ENCODE measurements around the gene BCO2. TPM values are rescaled to one million over a fixed set of nuclear protein-coding genes. Genes with fewer than 3 reads are reported as not detected.

BCO2 gene
- total and polyA plus RNA-seq, 4 donors, result 0.70 to 190 (median 78.8) TPM

DNA sequence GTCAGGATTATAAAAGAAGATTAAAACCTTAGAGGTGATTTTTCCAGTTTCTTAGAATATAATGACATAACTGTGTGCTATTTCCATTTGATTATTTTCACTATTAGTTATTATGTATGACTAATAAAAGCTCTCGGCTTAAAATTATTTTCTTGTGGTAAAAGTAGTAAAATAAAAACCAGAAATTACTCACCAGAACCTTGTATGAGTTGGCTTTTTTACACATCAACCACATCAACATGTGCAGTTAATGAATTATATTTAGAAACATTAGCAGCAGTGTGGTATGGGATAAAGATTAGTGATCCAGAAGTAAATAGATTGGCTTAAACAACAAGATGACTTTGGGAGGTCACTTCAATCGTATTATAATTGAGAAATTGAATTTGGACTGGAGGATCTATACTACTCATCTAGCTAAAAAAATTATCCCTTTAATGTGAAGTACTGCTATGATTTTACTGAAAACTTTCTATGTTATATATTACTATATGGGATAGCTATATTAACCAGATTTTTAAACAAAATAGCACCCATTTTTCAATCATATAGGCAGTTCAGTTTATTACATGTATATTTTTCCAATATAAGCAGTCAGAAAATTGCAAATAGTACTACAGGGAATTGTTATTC, 2.8 kb upstream of the BCO2 start:
- no peak for TF ChIP-seq YY1 (IDR thresholded peaks at IDR 0.05)
- 67% methylated on average over 2 of the region's 2 CpGs for whole genome bisulfite sequencing
- DNase-seq (ENCODE audit: low spot score), result no peak

GRCh38 chr11:112173152-112173551, 2.2 kb upstream of the BCO2 start:
- H3K27ac ChIP-seq (ENCODE audit: low read depth in 1 of 2, low read length in 2 of 2), result no peak overlapping the region
- H3K27me3 ChIP-seq (ENCODE audit: control insufficient read depth in 4 of 4, insufficient read depth in 4 of 4, low read length in 3 of 4), result no peaks in the 10 kb centered on the region
- no peak overlapping the region for H3K4me3 ChIP-seq (ENCODE audit: low read depth in 1 of 3, low read length in 3 of 3)
- 49% methylated on average over 3 of the region's 3 CpGs for WGBS
- DNase-seq (ENCODE audit: low spot score), result no peak
- no peaks in the 10 kb centered on the region for H3K36me3 ChIP-seq (ENCODE audit: control insufficient read depth in 4 of 4, insufficient read depth in 3 of 4, low read depth in 1 of 4, low read length in 3 of 4)
- no peaks in the 10 kb centered on the region for H3K4me1 ChIP-seq (ENCODE audit: control insufficient read depth in 4 of 4, insufficient read depth in 4 of 4, low read length in 3 of 4)
- H3K9ac ChIP-seq (ENCODE audit: low read depth in 1 of 2, low read length in 2 of 2), result no peak overlapping the region
- H3K9me3 ChIP-seq (ENCODE audit: control insufficient read depth in 4 of 4, low read length in 3 of 4), result no peaks in the 10 kb centered on the region
- TF ChIP-seq HNF4A (conservative IDR thresholded peaks at IDR 0.05) (peak; percentile 60 to 61), NR2F2 (IDR thresholded peaks at IDR 0.05) (no peak)

More for the DNA sequence above, 2.8 kb upstream of the BCO2 start:
- no peak overlapping the region for H3K4me3 ChIP-seq (ENCODE audit: low read depth in 1 of 3, low read length in 3 of 3)
- no peaks in the 10 kb centered on the region for H3K4me1 ChIP-seq (ENCODE audit: control insufficient read depth in 4 of 4, insufficient read depth in 4 of 4, low read length in 3 of 4)
- H3K27ac ChIP-seq (ENCODE audit: low read depth in 1 of 2, low read length in 2 of 2), result no peak overlapping the region
- no peaks in the 10 kb centered on the region for H3K27me3 ChIP-seq (ENCODE audit: control insufficient read depth in 4 of 4, insufficient read depth in 4 of 4, low read length in 3 of 4)
- H3K9ac ChIP-seq (ENCODE audit: low read depth in 1 of 2, low read length in 2 of 2), result no peak overlapping the region
- no peaks in the 10 kb centered on the region for H3K9me3 ChIP-seq (ENCODE audit: control insufficient read depth in 4 of 4, low read length in 3 of 4)
- no peaks in the 10 kb centered on the region for H3K36me3 ChIP-seq (ENCODE audit: control insufficient read depth in 4 of 4, insufficient read depth in 3 of 4, low read depth in 1 of 4, low read length in 3 of 4)

DNA sequence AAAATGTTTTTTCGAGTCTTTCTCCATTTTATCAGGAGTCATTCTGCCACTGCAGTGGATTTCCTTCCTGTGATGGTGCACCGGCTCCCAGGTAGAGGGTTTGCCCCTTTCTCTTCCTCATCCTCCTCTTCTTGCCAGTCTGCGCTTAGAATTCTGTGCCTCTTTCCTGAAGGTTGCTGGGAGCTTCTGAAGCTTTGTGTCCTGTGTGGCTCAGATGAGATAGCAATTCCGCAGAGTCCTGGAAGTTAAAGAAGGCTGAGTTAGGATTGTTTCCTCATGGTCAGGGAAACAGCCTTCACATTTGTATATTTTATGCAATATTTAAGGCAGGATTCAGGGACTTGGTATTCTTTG, 264 bp downstream of the BCO2 start:
- peak overlapping the region; percentile 79 to 89 for H3K9ac ChIP-seq (ENCODE audit: low read depth in 1 of 2, low read length in 2 of 2)
- DNase-seq (ENCODE audit: low spot score), result no peak
- peaks cover 0 to 8% (median 5%) of the 10 kb centered on the region in 4 donors for H3K4me1 ChIP-seq (ENCODE audit: control insufficient read depth in 4 of 4, insufficient read depth in 4 of 4, low read length in 3 of 4)
- peak overlapping the region; percentile 73 to 84 for H3K27ac ChIP-seq (ENCODE audit: low read depth in 1 of 2, low read length in 2 of 2)
- no peaks in the 10 kb centered on the region for H3K9me3 ChIP-seq (ENCODE audit: control insufficient read depth in 4 of 4, low read length in 3 of 4)
- peak overlapping the region; percentile 62 to 80 (median 74) for H3K4me3 ChIP-seq (ENCODE audit: low read depth in 1 of 3, low read length in 3 of 3)
- TF ChIP-seq JUND (IDR thresholded peaks at IDR 0.05) (peak in 1 of 2 donors; percentile 4), SP1 (IDR thresholded peaks at IDR 0.05) (no peak), EGR1 (IDR thresholded peaks at IDR 0.05; ENCODE audit: low read depth in 2 of 2) (no peak), NR2F2 (IDR thresholded peaks at IDR 0.05) (no peak), RXRA (IDR thresholded peaks at IDR 0.05) (no peak), HNF4G (IDR thresholded peaks at IDR 0.05) (no peak), TAF1 (conservative IDR thresholded peaks at IDR 0.05) (peak; percentile 62), GABPA (IDR thresholded peaks at IDR 0.05 in 1 of 2, conservative IDR thresholded peaks at IDR 0.05 in 1 of 2) (no peak), HNF4A (conservative IDR thresholded peaks at IDR 0.05) (no peak), FOXA2 (IDR thresholded peaks at IDR 0.05) (no peak), FOXA1 (IDR thresholded peaks at IDR 0.05) (peak; percentile 6)
- TF ChIP-seq, protein P1, sequence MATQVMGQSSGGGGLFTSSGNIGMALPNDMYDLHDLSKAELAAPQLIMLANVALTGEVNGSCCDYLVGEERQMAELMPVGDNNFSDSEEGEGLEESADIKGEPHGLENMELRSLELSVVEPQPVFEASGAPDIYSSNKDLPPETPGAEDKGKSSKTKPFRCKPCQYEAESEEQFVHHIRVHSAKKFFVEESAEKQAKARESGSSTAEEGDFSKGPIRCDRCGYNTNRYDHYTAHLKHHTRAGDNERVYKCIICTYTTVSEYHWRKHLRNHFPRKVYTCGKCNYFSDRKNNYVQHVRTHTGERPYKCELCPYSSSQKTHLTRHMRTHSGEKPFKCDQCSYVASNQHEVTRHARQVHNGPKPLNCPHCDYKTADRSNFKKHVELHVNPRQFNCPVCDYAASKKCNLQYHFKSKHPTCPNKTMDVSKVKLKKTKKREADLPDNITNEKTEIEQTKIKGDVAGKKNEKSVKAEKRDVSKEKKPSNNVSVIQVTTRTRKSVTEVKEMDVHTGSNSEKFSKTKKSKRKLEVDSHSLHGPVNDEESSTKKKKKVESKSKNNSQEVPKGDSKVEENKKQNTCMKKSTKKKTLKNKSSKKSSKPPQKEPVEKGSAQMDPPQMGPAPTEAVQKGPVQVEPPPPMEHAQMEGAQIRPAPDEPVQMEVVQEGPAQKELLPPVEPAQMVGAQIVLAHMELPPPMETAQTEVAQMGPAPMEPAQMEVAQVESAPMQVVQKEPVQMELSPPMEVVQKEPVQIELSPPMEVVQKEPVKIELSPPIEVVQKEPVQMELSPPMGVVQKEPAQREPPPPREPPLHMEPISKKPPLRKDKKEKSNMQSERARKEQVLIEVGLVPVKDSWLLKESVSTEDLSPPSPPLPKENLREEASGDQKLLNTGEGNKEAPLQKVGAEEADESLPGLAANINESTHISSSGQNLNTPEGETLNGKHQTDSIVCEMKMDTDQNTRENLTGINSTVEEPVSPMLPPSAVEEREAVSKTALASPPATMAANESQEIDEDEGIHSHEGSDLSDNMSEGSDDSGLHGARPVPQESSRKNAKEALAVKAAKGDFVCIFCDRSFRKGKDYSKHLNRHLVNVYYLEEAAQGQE (IDR thresholded peaks at IDR 0.05), result no peak
- TF ChIP-seq, protein P2, sequence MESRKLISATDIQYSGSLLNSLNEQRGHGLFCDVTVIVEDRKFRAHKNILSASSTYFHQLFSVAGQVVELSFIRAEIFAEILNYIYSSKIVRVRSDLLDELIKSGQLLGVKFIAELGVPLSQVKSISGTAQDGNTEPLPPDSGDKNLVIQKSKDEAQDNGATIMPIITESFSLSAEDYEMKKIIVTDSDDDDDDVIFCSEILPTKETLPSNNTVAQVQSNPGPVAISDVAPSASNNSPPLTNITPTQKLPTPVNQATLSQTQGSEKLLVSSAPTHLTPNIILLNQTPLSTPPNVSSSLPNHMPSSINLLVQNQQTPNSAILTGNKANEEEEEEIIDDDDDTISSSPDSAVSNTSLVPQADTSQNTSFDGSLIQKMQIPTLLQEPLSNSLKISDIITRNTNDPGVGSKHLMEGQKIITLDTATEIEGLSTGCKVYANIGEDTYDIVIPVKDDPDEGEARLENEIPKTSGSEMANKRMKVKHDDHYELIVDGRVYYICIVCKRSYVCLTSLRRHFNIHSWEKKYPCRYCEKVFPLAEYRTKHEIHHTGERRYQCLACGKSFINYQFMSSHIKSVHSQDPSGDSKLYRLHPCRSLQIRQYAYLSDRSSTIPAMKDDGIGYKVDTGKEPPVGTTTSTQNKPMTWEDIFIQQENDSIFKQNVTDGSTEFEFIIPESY (IDR thresholded peaks at IDR 0.05), result peak; percentile 1
- TF ChIP-seq, protein P3, sequence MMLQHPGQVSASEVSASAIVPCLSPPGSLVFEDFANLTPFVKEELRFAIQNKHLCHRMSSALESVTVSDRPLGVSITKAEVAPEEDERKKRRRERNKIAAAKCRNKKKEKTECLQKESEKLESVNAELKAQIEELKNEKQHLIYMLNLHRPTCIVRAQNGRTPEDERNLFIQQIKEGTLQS (IDR thresholded peaks at IDR 0.05), result no peak
- TF ChIP-seq, protein P4, sequence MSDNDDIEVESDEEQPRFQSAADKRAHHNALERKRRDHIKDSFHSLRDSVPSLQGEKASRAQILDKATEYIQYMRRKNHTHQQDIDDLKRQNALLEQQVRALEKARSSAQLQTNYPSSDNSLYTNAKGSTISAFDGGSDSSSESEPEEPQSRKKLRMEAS (IDR thresholded peaks at IDR 0.05), result no peak
- H3K36me3 ChIP-seq (ENCODE audit: control insufficient read depth in 4 of 4, insufficient read depth in 3 of 4, low read depth in 1 of 4, low read length in 3 of 4), result peaks cover 0 to 9% (median 5%) of the 10 kb centered on the region in 4 donors
- no peaks in the 10 kb centered on the region for H3K27me3 ChIP-seq (ENCODE audit: control insufficient read depth in 4 of 4, insufficient read depth in 4 of 4, low read length in 3 of 4)
- WGBS, result 6% methylated on average over 4 of the region's 4 CpGs
